ENCODE results near the gene LAMC3.
"Not testable (repeated sequence)": the region's sequence is repeated elsewhere in the genome, so short reads cannot be mapped to it uniquely, and the experiment has no call there.

LAMC3 gene

GRCh38 chr9:131098391-131099101 is 89.6 kb downstream of the LAMC3 start:
- DNase-seq (ENCODE audit: low read depth), result no peak
- no peak for TF ChIP-seq CTCF (IDR thresholded peaks at IDR 0.05; ENCODE audit: low read length, missing control alignments)
- no peak overlapping the region for H3K4me3 ChIP-seq (replicated peaks; ENCODE audit: low read depth, low read length)

DNA sequence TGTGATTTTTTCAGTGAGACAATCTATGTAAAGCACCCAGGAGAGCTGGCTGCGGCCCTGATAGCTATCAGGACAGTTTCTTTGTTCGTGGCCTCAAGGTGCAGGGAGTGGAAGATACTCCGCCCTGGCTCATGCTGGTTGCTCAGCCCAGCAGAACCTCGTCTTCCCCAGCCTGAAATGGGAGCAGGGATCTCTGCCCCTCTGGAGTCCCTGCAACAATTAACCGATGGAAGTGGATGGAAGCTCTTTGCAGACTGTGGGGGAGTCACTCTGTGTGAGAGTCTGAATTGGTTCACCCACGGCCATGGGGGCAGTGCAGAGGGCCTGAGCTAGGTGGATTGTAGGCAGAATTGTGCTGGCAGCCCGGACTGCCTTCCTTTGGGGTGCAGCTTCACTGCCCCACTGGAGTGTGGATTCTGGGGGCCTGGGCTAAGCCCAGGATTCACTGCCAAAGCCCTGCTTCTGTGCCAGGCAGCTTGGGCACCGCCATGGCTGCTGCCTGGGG is 90.2 kb downstream of the LAMC3 start:
- H3K4me3 ChIP-seq (replicated peaks; ENCODE audit: low read depth, low read length), result no peak overlapping the region
- DNase-seq (ENCODE audit: low read depth), result no peak
- no peak for TF ChIP-seq CTCF (IDR thresholded peaks at IDR 0.05; ENCODE audit: low read length, missing control alignments)

DNA sequence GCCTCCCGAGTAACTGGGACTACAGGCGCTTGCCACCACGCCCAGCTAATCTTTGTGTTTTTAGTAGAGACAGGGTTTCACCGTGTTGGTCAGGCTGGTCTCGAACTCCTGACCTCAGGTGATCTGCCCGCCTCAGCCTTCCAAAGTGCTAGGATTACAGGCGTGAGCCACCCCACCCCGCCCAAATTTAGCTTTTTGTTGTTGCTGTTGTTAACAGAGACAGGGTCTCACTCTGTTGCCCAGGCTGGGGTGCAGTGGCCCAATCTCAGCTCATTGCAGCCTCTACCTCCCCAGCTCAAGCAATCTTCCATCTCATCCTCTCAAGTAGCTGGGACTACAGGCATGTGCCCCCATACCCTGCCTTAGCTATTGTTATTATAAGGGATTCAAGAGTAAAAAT is 90.9 kb downstream of the LAMC3 start:
- DNase-seq (ENCODE audit: low read depth); H3K4me3 ChIP-seq (replicated peaks; ENCODE audit: low read depth, low read length): not testable (repeated sequence)

GRCh38 chr9:131100445-131100844 is 91.5 kb downstream of the LAMC3 start:
- peak; percentile 25 for DNase-seq (ENCODE audit: low read depth)
- H3K4me3 ChIP-seq (replicated peaks; ENCODE audit: low read depth, low read length), result no peak overlapping the region
- TF ChIP-seq CTCF (IDR thresholded peaks at IDR 0.05; ENCODE audit: low read length, missing control alignments), result no peak

- no peak for DNase-seq (ENCODE audit: low read depth)
- no peak for TF ChIP-seq CTCF (IDR thresholded peaks at IDR 0.05; ENCODE audit: low read length, missing control alignments)
- no peak overlapping the region for H3K4me3 ChIP-seq (replicated peaks; ENCODE audit: low read depth, low read length)
Observed at GRCh38 chr9:131101207-131101964, 92.4 kb downstream of the LAMC3 start.

- DNase-seq (ENCODE audit: low read depth), result no peak
- no peak for TF ChIP-seq CTCF (IDR thresholded peaks at IDR 0.05; ENCODE audit: low read length, missing control alignments)
- no peak overlapping the region for H3K4me3 ChIP-seq (replicated peaks; ENCODE audit: low read depth, low read length)
Observed at GRCh38 chr9:131103024-131103423, 94.0 kb downstream of the LAMC3 start.

GRCh38 chr9:131103535-131103934 is 94.6 kb downstream of the LAMC3 start:
- no peak for TF ChIP-seq CTCF (IDR thresholded peaks at IDR 0.05; ENCODE audit: low read length, missing control alignments)
- no peak overlapping the region for H3K4me3 ChIP-seq (replicated peaks; ENCODE audit: low read depth, low read length)
- DNase-seq (ENCODE audit: low read depth), result no peak

Data from fibroblast of pulmonary artery (primary cell).